Heart left ventricle (tissue), 16 donors: ENCODE data around the gene FAM168B. TPM values are rescaled to one million over a fixed set of nuclear protein-coding genes. Genes with fewer than 3 reads are reported as not detected.

Experiments
- ATAC-seq, 4 donors: fragments of 200-7000 bp; cut with Tn5 transposase; one replicate each; pipeline ENCODE4 v1.9.1; 2020 to 2022; ENCODE audit warnings: moderate library complexity in 4 of 4, mild to moderate bottlenecking in 3 of 4, moderate number of reproducible peaks in 1 of 4
- DNase-seq, 5 donors: peaks; one replicate each; pipeline ENCODE4 v3.0.0-alpha.2; 2020
- H3K27ac ChIP-seq, 12 donors: fragments of 200-600 bp; sonication (generic) in 4 of 12; one replicate each; pipeline versions ENCODE4 v1.5.0 to v1.8.0; 2016 to 2022; ENCODE audit warnings: mild to moderate bottlenecking in 2 of 12
- H3K27me3 ChIP-seq, 9 donors: fragments of 200-600 bp; sonication (generic) in 2 of 9; one replicate each; pipeline versions ENCODE4 v1.5.1 to v1.8.0; 2016 to 2022; ENCODE audit warnings: mild to moderate bottlenecking in 3 of 9
- H3K36me3 ChIP-seq, 9 donors: fragments of 200-600 bp; sonication (generic) in 2 of 9; one replicate each; pipeline versions ENCODE4 v1.5.0 to v1.8.0; 2018 to 2022; ENCODE audit warnings: mild to moderate bottlenecking in 2 of 9
- H3K4me1 ChIP-seq, 12 donors: fragments of 200-600 bp; sonication (generic) in 4 of 12; one replicate each; pipeline versions ENCODE4 v1.5.0 to v1.8.0; 2016 to 2022; ENCODE audit warnings: mild to moderate bottlenecking in 3 of 12
- H3K4me3 ChIP-seq, 12 donors: fragments of 200-600 bp; sonication (generic) in 4 of 12; one replicate each; pipeline versions ENCODE4 v1.5.0 to v1.8.0; 2017 to 2022; ENCODE audit warnings: mild to moderate bottlenecking in 9 of 12, moderate library complexity in 4 of 12
- H3K9me3 ChIP-seq, 12 donors: fragments of 200-600 bp; sonication (generic) in 4 of 12; one replicate each; pipeline versions ENCODE4 v1.5.0 to v1.8.0; 2016 to 2022; ENCODE audit warnings: mild to moderate bottlenecking in 1 of 12
- CTCF ChIP-seq, 12 donors: fragments of 200-600 bp; sonication (generic) in 4 of 12; IDR thresholded peaks; one replicate each; pipeline versions ENCODE4 v1.5.0 to v1.8.0; 2018 to 2022; ENCODE audit warnings: antibody characterized with exemption in 12 of 12, mild to moderate bottlenecking in 5 of 12
- POLR2A ChIP-seq, 2 donors: fragments of 450-650 bp; IDR thresholded peaks; one replicate each; pipeline ENCODE4 v1.6.1; 2017; ENCODE audit warnings: antibody characterized with exemption in 2 of 2, mild to moderate bottlenecking in 2 of 2, moderate library complexity in 2 of 2
- WGBS, 4 donors: extraction: QIAGEN DNeasy Blood & Tissue Kit in 2 of 4; methylation state at CpG; one replicate each; pipeline versions ENCODE4 v1.1.5 to v1.1.7; 2013 to 2018; 5-methylcytosine and 5-hydroxymethylcytosine counted together
- intact Hi-C, 10 donors: fragments of 100-400 bp; cut with DNase I; formaldehyde crosslinking; loops; one replicate each; pipeline versions ENCODE4 v1.11.1 to v1.14.2; 2022
- polyA plus RNA-seq, 2 donors: library from polyadenylated mRNA; stranded (reverse); fragments of 200-250 nt; gene quantifications; one replicate each; pipeline ENCODE4 v1.2.3, GENCODE V29; 2013
- total RNA-seq, 9 donors: library from RNA; depleted of rRNA in 2 of 9; stranded (reverse); fragments of >200 nt in 2 of 9; fragmentation: NEBNext Ultra II Directional in 3 of 9; extraction: Animal tissue kit (Norgen Biotek cat#: 25700) in 3 of 9; gene quantifications; one replicate each; pipeline versions ENCODE4 v1.1.0 to v1.2.4, GENCODE V29; 2016 to 2023
- donor health status: ischemic (EF 13 %, LVEDD 7.1; RV severe dilation, severe dysfunction).
- donor health status: healthy with polysubstance abuse.
- donor health status: DM: no; HTN: yes; CAD: no.
- donor health status: DM: no; HTN: no; CAD: no.
- donor health status: ischemic (EF 25% LVEDD 6.9; RV normal size, moderate dysfunction).
- donor health status: ischemic (EF 25% LVEDD 5.7; RV mildly dilated, moderate dysfunction).
- donor health status: healthy.
- donor health status: DM: yes; HTN: yes; CAD: no.
- donor health status: ischemic (EF 35%, LVEDD 5.7; RV mildly dilated, moderate dysfunction).
- donor health status: nonischemic (EF 11% LVEDD 7.7; RV severe dilation, severe dysfunction).
- donor health status: DM: yes; HTN: yes; CAD: no.
- donor health status: PGD.
- donor health status: ischemic (EF 29% LVEDD 5.4; RV normal size, mild dysfunction).
- donor health status: nonischemic (EF 23%, LVEDD 6.1; RV moderate dilation, normal function).

FAM168B gene
- total and polyA plus RNA-seq, 11 donors, result 23.0 to 174 (median 86.9) TPM

- no peaks in the 10 kb centered on the region for H3K36me3 ChIP-seq
- no peak for DNase-seq
- no peak for TF ChIP-seq POLR2A (IDR thresholded peaks at IDR 0.05)
- no peak for TF ChIP-seq CTCF (IDR thresholded peaks at IDR 0.05)
- WGBS, 4 donors, result 66 to 68% (median 68%) methylated on average over 6 of the region's 6 CpGs
- no peak overlapping the region for H3K4me3 ChIP-seq
- no peak for ATAC-seq
- no peak overlapping the region for H3K27ac ChIP-seq
- H3K4me1 ChIP-seq, result no peaks in the 10 kb centered on the region
- H3K27me3 ChIP-seq, result peaks cover 0 to 30% (median 8%) of the 10 kb centered on the region in 9 donors
- H3K9me3 ChIP-seq, result peaks cover 0 to 5% (median 0%) of the 10 kb centered on the region in 12 donors
- intact Hi-C loops, result no loop called here
Measured at GRCh38 chr2:131009713-131010475, 83.4 kb downstream of the FAM168B start.

- Histone ChIP-seq H3K4me3 (no peak overlapping the region), H3K27me3 (peaks cover 0 to 30% (median 8%) of the 10 kb centered on the region in 9 donors), H3K36me3 (no peaks in the 10 kb centered on the region), H3K9me3 (peaks cover 0 to 5% (median 0%) of the 10 kb centered on the region in 12 donors), H3K4me1 (no peaks in the 10 kb centered on the region), H3K27ac (no peak overlapping the region)
- no peak for ATAC-seq
- intact Hi-C loops, result no loop called here
- WGBS, 4 donors, result 83 to 95% (median 88%) methylated on average over 1 of the region's 1 CpG
- DNase-seq, result no peak
- TF ChIP-seq POLR2A (IDR thresholded peaks at IDR 0.05) (no peak), CTCF (IDR thresholded peaks at IDR 0.05) (no peak)
Measured at GRCh38 chr2:131008967-131009366, 84.3 kb downstream of the FAM168B start.

DNA sequence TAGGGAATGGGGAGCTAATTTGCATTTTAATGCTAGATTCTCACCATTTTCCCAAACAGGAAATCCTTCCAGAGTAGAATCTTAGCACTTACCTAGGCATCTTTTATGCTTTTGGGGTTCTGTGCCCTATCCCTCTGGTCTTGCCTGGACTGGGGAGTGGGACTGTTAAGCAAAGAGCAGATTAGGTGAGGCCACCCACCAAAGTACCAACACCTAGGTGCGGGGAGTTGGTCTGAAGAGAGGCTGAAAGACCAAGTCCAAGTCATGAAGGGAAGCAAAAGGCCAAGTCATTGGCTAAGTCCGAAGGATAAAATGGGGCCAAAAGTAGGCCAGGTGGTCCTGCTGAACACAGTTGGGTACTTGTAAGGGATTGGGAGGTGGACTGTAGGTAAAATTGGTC is 86.7 kb downstream of the FAM168B start:
- DNase-seq, result no peak
- ATAC-seq, result no peak
- Histone ChIP-seq H3K4me1 (no peaks in the 10 kb centered on the region), H3K27me3 (peaks cover 0 to 21% (median 8%) of the 10 kb centered on the region in 9 donors), H3K9me3 (peaks cover 0 to 5% (median 0%) of the 10 kb centered on the region in 12 donors), H3K4me3 (no peak overlapping the region), H3K36me3 (no peaks in the 10 kb centered on the region), H3K27ac (no peak overlapping the region)
- intact Hi-C loops, result no loop called here
- TF ChIP-seq POLR2A (IDR thresholded peaks at IDR 0.05), result no peak
- no peak for TF ChIP-seq CTCF (IDR thresholded peaks at IDR 0.05)
- WGBS, 4 donors, result 92 to 100% (median 95%) methylated on average over 2 of the region's 2 CpGs

- H3K27me3 ChIP-seq, result peaks cover 0 to 10% (median 4%) of the 10 kb centered on the region in 9 donors
- no peak overlapping the region for H3K4me3 ChIP-seq
- intact Hi-C loops, result no loop called here
Measured at GRCh38 chr2:131005216-131005935, 87.9 kb downstream of the FAM168B start.

More at GRCh38 chr2:131005216-131005935, 87.9 kb downstream of the FAM168B start:
- H3K36me3 ChIP-seq, result no peaks in the 10 kb centered on the region
- no peaks in the 10 kb centered on the region for H3K4me1 ChIP-seq
- DNase-seq (no peak), ATAC-seq (peak in 1 of 4 donors; percentile 15)
- peaks cover 0 to 5% (median 0%) of the 10 kb centered on the region in 12 donors for H3K9me3 ChIP-seq
- 70 to 80% (median 73%) methylated on average over 13 to 16 of the region's 16 CpGs for WGBS, 4 donors
- H3K27ac ChIP-seq, result no peak overlapping the region
- TF ChIP-seq CTCF (IDR thresholded peaks at IDR 0.05), result no peak
